HepG2 (cell line): Measurements from ENCODE around the gene TEKT1. TPM values are rescaled to one million over a fixed set of nuclear protein-coding genes. Genes with fewer than 3 reads are reported as not detected.

ENCODE experiments used
- ELF1 ChIP-seq: sonication (generic); formaldehyde crosslinking; IDR thresholded peaks from 2 replicates; pipeline ENCODE4 v1.4.0; 2020; ENCODE audit warnings: missing genetic modification reagents
- HES4 ChIP-seq: sonication (generic); formaldehyde crosslinking; IDR thresholded peaks from 2 replicates; pipeline ENCODE4 v1.9.0; 2021; ENCODE audit warnings: mild to moderate bottlenecking, missing genetic modification reagents, borderline replicate concordance
- HMGA1 ChIP-seq: sonication (generic); formaldehyde crosslinking; conservative IDR thresholded peaks from 2 replicates; pipeline ENCODE4 v1.4.0; 2020; ENCODE audit warnings: missing genetic modification reagents
- MED1 ChIP-seq: sonication (generic); formaldehyde crosslinking; IDR thresholded peaks from 2 replicates; pipeline ENCODE4 v1.4.0; 2020; ENCODE audit warnings: missing genetic modification reagents
- RXRB ChIP-seq: IDR thresholded peaks from 2 replicates; pipeline ENCODE4 v1.6.1; 2016; ENCODE audit warnings: borderline replicate concordance, missing genetic modification reagents, missing compliant biosample characterization
- ZFP37 ChIP-seq: sonication (generic); formaldehyde crosslinking; IDR thresholded peaks from 2 replicates; pipeline ENCODE4 v1.4.0; 2020; ENCODE audit warnings: missing genetic modification reagents, borderline replicate concordance
- ZMAT3 ChIP-seq: sonication (generic); formaldehyde crosslinking; conservative IDR thresholded peaks from 2 replicates; pipeline ENCODE4 v1.7.0; 2021; ENCODE audit warnings: missing genetic modification reagents
- ZNF331 ChIP-seq: sonication (generic); formaldehyde crosslinking; IDR thresholded peaks from 2 replicates; pipeline ENCODE4 v1.4.0; 2020; ENCODE audit warnings: missing genetic modification reagents
- ZNF598 ChIP-seq: sonication (generic); formaldehyde crosslinking; IDR thresholded peaks from 2 replicates; pipeline ENCODE4 v1.5.1; 2020; ENCODE audit warnings: mild to moderate bottlenecking, missing genetic modification reagents, borderline replicate concordance
- ZSCAN30 ChIP-seq: sonication (generic); formaldehyde crosslinking; IDR thresholded peaks from 2 replicates; pipeline ENCODE4 v1.5.0; 2020; ENCODE audit warnings: mild to moderate bottlenecking, missing genetic modification reagents
- polyA plus RNA-seq, 8 experiments: library from polyadenylated mRNA; depleted of rRNA in 3 of 8; stranded (reverse) in 7 of 8; unstranded in 1 of 8; fragments of >200 nt; fragmentation: Illumina TruSeq in 4 of 8; extraction: Trizol in 4 of 8; gene quantifications; 2 replicates each; pipeline versions ENCODE4 v1.2.1 to v1.2.3, GENCODE V29; 2011 to 2016; ENCODE audit warnings: low read depth in 4 of 8, missing spikeins in 1 of 8, mixed read lengths in 1 of 8; ENCODE audit not compliant: insufficient read depth in 1 of 8
- total RNA-seq, 5 experiments: library from RNA; depleted of rRNA; stranded (reverse); fragments of >200 nt; fragmentation: Illumina TruSeq; extraction: Trizol; gene quantifications; 2 replicates each; pipeline ENCODE4 v1.2.3, GENCODE V29; 2016; ENCODE audit warnings: low read depth in 1 of 5
- TF ChIP-seq, protein P1 (sequence below): sonication (generic); formaldehyde crosslinking; IDR thresholded peaks from 2 replicates; pipeline ENCODE4 v1.9.0; 2021; ENCODE audit warnings: missing genetic modification reagents, mild to moderate bottlenecking, borderline replicate concordance
- TF ChIP-seq, protein P2 (sequence below): IDR thresholded peaks from 2 replicates; pipeline ENCODE4 v1.6.1; 2016; ENCODE audit warnings: missing genetic modification reagents, missing compliant biosample characterization
- TF ChIP-seq, protein P3 (sequence below): sonication (generic); formaldehyde crosslinking; IDR thresholded peaks from 2 replicates; pipeline ENCODE4 v1.9.0; 2021; ENCODE audit warnings: mild to moderate bottlenecking, missing genetic modification reagents
- TF ChIP-seq, protein P4 (sequence below), 2 experiments: sonication (generic) in 1 of 2; formaldehyde crosslinking in 1 of 2; IDR thresholded peaks; 2 replicates each; pipeline versions ENCODE4 v1.5.1 to v1.6.1; 2011 to 2020; ENCODE audit warnings: borderline replicate concordance in 1 of 2, low read depth in 1 of 2, low read length in 1 of 2, mild to moderate bottlenecking in 1 of 2, missing genetic modification reagents in 1 of 2, moderate library complexity in 1 of 2

The TEKT1 gene
- total and polyA plus RNA-seq, 2 of the 13 experiments (the other 11 are each of a cell fraction or from before 2014, with no cell fraction given), result not detected

DNA sequence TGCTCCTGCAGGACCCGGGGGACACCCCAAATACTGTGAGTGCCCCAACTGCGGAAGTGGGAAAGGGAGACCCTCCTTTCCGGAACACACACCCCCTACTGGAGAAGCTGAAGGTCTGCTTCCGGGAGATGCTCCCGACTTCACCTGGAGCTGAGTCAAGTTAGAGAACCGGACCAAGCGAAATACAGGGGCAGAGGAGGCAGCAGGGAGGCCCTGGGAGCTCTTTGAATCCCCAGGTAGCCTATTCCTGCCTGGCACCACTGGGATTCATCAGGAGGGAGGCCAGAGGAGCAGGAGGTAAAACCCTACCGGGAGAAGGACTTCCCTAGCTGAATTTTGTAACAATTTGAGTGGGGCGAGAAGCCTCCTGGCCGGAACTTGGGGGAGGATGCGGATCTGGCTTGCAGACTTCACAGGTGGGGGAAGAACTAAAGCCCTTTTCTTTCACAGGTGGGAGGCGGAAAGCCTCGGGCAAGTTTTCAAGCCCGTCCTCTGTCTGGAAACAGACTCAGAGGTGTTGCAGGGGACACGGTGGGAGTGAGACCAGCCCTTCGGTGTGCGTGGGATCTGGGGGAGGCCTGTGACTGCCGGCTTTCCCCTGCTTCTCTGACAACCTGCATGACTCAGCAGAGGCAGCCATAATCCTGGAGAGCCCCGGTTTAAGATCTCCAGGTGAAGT is 22.4 kb upstream of the TEKT1 start (continued):
- TF ChIP-seq, protein P1, sequence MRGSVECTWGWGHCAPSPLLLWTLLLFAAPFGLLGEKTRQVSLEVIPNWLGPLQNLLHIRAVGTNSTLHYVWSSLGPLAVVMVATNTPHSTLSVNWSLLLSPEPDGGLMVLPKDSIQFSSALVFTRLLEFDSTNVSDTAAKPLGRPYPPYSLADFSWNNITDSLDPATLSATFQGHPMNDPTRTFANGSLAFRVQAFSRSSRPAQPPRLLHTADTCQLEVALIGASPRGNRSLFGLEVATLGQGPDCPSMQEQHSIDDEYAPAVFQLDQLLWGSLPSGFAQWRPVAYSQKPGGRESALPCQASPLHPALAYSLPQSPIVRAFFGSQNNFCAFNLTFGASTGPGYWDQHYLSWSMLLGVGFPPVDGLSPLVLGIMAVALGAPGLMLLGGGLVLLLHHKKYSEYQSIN (CRISPR knock-in tag), result no peak
- no peak for TF ChIP-seq ZFP37
- TF ChIP-seq MED1, result peak; percentile 39; the same call in 1 of the 2 replicates
- peak; percentile 97 for TF ChIP-seq ELF1
- peak; percentile 41; the same call in 1 of the 2 replicates for TF ChIP-seq RXRB (CRISPR knock-in tag)
- TF ChIP-seq HES4, result no peak
- TF ChIP-seq ZSCAN30 (CRISPR knock-in tag), result no peak; the same call in 1 of the 2 replicates
- TF ChIP-seq, protein P2, sequence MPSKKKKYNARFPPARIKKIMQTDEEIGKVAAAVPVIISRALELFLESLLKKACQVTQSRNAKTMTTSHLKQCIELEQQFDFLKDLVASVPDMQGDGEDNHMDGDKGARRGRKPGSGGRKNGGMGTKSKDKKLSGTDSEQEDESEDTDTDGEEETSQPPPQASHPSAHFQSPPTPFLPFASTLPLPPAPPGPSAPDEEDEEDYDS (CRISPR knock-in tag), result peak; percentile 39; the same call in 1 of the 2 replicates
- TF ChIP-seq ZNF598, result 0 out of 2 replicates have a peak, but pooled peaks have one; percentile 39
- 0 out of 2 replicates have a peak, but pooled peaks have one; percentile 42 for TF ChIP-seq ZMAT3 (CRISPR knock-in tag)
- TF ChIP-seq, protein P3, sequence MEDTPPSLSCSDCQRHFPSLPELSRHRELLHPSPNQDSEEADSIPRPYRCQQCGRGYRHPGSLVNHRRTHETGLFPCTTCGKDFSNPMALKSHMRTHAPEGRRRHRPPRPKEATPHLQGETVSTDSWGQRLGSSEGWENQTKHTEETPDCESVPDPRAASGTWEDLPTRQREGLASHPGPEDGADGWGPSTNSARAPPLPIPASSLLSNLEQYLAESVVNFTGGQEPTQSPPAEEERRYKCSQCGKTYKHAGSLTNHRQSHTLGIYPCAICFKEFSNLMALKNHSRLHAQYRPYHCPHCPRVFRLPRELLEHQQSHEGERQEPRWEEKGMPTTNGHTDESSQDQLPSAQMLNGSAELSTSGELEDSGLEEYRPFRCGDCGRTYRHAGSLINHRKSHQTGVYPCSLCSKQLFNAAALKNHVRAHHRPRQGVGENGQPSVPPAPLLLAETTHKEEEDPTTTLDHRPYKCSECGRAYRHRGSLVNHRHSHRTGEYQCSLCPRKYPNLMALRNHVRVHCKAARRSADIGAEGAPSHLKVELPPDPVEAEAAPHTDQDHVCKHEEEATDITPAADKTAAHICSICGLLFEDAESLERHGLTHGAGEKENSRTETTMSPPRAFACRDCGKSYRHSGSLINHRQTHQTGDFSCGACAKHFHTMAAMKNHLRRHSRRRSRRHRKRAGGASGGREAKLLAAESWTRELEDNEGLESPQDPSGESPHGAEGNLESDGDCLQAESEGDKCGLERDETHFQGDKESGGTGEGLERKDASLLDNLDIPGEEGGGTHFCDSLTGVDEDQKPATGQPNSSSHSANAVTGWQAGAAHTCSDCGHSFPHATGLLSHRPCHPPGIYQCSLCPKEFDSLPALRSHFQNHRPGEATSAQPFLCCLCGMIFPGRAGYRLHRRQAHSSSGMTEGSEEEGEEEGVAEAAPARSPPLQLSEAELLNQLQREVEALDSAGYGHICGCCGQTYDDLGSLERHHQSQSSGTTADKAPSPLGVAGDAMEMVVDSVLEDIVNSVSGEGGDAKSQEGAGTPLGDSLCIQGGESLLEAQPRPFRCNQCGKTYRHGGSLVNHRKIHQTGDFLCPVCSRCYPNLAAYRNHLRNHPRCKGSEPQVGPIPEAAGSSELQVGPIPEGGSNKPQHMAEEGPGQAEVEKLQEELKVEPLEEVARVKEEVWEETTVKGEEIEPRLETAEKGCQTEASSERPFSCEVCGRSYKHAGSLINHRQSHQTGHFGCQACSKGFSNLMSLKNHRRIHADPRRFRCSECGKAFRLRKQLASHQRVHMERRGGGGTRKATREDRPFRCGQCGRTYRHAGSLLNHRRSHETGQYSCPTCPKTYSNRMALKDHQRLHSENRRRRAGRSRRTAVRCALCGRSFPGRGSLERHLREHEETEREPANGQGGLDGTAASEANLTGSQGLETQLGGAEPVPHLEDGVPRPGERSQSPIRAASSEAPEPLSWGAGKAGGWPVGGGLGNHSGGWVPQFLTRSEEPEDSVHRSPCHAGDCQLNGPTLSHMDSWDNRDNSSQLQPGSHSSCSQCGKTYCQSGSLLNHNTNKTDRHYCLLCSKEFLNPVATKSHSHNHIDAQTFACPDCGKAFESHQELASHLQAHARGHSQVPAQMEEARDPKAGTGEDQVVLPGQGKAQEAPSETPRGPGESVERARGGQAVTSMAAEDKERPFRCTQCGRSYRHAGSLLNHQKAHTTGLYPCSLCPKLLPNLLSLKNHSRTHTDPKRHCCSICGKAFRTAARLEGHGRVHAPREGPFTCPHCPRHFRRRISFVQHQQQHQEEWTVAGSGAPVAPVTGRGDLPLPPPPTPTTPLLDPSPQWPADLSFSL (CRISPR knock-in tag), result no peak
- TF ChIP-seq HMGA1 (CRISPR knock-in tag), result no peak
- TF ChIP-seq, protein P4, sequence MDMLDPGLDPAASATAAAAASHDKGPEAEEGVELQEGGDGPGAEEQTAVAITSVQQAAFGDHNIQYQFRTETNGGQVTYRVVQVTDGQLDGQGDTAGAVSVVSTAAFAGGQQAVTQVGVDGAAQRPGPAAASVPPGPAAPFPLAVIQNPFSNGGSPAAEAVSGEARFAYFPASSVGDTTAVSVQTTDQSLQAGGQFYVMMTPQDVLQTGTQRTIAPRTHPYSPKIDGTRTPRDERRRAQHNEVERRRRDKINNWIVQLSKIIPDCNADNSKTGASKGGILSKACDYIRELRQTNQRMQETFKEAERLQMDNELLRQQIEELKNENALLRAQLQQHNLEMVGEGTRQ (IDR thresholded peaks at IDR 0.05; ENCODE audit: low read depth, low read length), result no peak
- TF ChIP-seq, protein P4 (CRISPR knock-in tag; IDR thresholded peaks at IDR 0.05; ENCODE audit: borderline replicate concordance), result no peak
- peak; percentile 41; the same call in 1 of the 2 replicates for TF ChIP-seq ZNF331 (CRISPR knock-in tag)
